Spleen (tissue), 7 donors: ENCODE data around the gene UCK1.

Source experiments
- CTCF ChIP-seq, 11 experiments: fragments of 200-600 bp in 7 of 11; fragments of 450-650 bp in 4 of 11; sonication (generic) in 4 of 11; IDR thresholded peaks in 8 of 11; conservative IDR thresholded peaks in 3 of 11; 1 replicate in 7 of 11; 2 replicates in 4 of 11; pipeline versions ENCODE4 v1.4.0 to v1.8.0; 2016 to 2021; ENCODE audit warnings: antibody characterized with exemption in 11 of 11, inconsistent platforms in 4 of 11, mild to moderate bottlenecking in 1 of 11
- POLR2AphosphoS5 ChIP-seq, 3 donors: sonication (generic); formaldehyde crosslinking; IDR thresholded peaks; one replicate each; pipeline ENCODE4 v1.5.1; 2017; ENCODE audit warnings: antibody characterized with exemption in 3 of 3
- donor health status: DM: no; HTN: no; CAD: no; lungs with moderate emphysema.
- donor health status: DM: no; HTN: no; CAD: no.
- donor health status: DM: no; HTN: no; CAD: no.

- TF ChIP-seq CTCF (IDR thresholded peaks at IDR 0.05 in 8 of 11, conservative IDR thresholded peaks at IDR 0.05 in 3 of 11) = no peak
- TF ChIP-seq POLR2AphosphoS5 (IDR thresholded peaks at IDR 0.05) = no peak
These were observed 14.8 kb upstream of the UCK1 start for GRCh38 chr9:131545786-131546335.
